NCI-H345 treated with DMSO at 0.1 percent for 48 hours (cell line): Measurements from ENCODE around the gene IQGAP2.
"Not testable (repeated sequence)": the region's sequence is repeated elsewhere in the genome, so short reads cannot be mapped to it uniquely, and the experiment has no call there.

ENCODE experiments used
- DNase-seq: peaks from one replicate; lab custom pipeline; 2025; ENCODE audit not compliant: unreplicated experiment; lab: John Stamatoyannopoulos, UW

IQGAP2 gene

GRCh38 chr5:76402886-76403765, at the start of gene IQGAP2:
Gene IQGAP2, plus strand, starts transcription at chr5:76403285. Its CDS starts 261 bp downstream, at chr5:76403546.
- no peak for DNase-seq

- DNase-seq, result no peak
These were observed 46.2 kb upstream of the IQGAP2 start for GRCh38 chr5:76356887-76357286.

GRCh38 chr5:76363352-76364225, 39.5 kb upstream of the IQGAP2 start:
- DNase-seq, result no peak

GRCh38 chr5:76364226-76364589, 38.9 kb upstream of the IQGAP2 start:
- no peak for DNase-seq

GRCh38 chr5:76365561-76365960, 37.5 kb upstream of the IQGAP2 start:
- DNase-seq, result no peak

GRCh38 chr5:76366596-76366995, 36.5 kb upstream of the IQGAP2 start:
- DNase-seq, result no peak

GRCh38 chr5:76367623-76368371, 35.3 kb upstream of the IQGAP2 start:
- no peak for DNase-seq

- no peak for DNase-seq
These were observed 34.1 kb upstream of the IQGAP2 start for GRCh38 chr5:76368941-76369340.

GRCh38 chr5:76369668-76370067, 33.4 kb upstream of the IQGAP2 start:
- not testable (repeated sequence) for DNase-seq

GRCh38 chr5:76371960-76372322, 31.1 kb upstream of the IQGAP2 start:
- DNase-seq, result no peak

- DNase-seq, result no peak
These were observed 30.6 kb upstream of the IQGAP2 start for GRCh38 chr5:76372323-76373054.

GRCh38 chr5:76376148-76376865, 26.8 kb upstream of the IQGAP2 start:
- DNase-seq, result no peak

GRCh38 chr5:76376866-76377230, 26.2 kb upstream of the IQGAP2 start:
- DNase-seq, result no peak

GRCh38 chr5:76378355-76378754, 24.7 kb upstream of the IQGAP2 start:
- DNase-seq, result no peak

GRCh38 chr5:76379316-76379715, 23.8 kb upstream of the IQGAP2 start:
- no peak for DNase-seq

GRCh38 chr5:76379855-76380254, 23.2 kb upstream of the IQGAP2 start:
- DNase-seq, result no peak

GRCh38 chr5:76380346-76381066, 22.6 kb upstream of the IQGAP2 start:
- DNase-seq, result no peak

GRCh38 chr5:76383126-76383832, 19.8 kb upstream of the IQGAP2 start:
- DNase-seq, result no peak

GRCh38 chr5:76384189-76384588, 18.9 kb upstream of the IQGAP2 start:
- no peak for DNase-seq
